Stimulated activated CD8-positive, alpha-beta memory T cell treated with anti-CD3 and anti-CD28 coated beads, Interleukin-7, amount 100 ng/mL, for 4 hours (primary cell): ENCODE data around the gene EPHB4.
"Not testable (repeated sequence)": the region's sequence is repeated elsewhere in the genome, so short reads cannot be mapped to it uniquely, and the experiment has no call there.

Source experiments
- DNase-seq, 2 donors: peaks; one replicate each; pipeline ENCODE4 v3.0.0-alpha.2; 2020; ENCODE audit warnings: low read depth in 2 of 2

EPHB4 gene

DNA sequence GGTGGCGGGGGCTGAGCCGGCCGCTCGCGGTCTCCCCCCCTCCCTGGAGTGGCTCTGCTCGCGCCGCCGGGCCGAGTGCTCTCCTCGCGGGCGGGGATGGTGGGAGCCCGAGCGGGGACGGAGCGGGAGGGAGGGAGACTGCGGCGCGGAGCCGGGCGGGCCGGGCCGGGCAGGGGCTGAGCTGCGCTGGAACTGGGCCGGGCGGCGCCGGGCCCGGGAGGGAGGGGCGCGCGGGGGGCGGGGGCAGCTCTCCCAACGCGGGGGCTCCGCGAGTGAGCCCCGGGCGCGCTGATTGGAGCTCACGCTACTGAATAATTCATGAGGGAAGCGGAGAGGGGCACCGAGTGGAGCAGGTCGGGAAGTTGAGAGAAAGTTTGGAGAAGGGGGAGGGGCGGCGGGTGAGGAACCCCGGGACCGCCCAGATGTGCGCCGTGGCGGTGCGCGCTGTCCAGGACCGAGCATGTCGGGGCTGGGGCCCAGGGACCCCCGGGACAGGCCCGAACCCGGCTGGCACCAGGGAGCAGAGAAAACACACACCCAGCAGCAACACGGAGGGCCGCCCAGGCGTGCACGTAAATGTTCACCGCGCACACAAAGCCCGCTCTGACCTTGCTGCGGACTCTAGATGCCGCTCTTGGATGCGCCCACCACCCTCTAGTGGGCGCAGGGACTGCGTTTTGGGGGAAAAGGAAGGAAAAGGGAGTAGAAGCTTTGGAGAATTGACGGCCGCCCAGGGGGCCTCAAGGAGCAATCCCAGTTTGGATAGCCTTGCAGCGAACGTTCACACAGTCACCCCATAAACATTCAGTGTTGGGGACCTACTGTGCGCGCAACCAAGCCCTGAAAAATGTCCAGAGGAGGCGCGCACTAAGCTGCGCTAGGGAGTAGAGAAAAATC is at the start of gene EPHB4:
Gene EPHB4 (minus strand): TSS at position 194 of the 897 bp plus-strand sequence. CDS start 493 bp downstream, outside the sequence.
- no peak for DNase-seq

DNA sequence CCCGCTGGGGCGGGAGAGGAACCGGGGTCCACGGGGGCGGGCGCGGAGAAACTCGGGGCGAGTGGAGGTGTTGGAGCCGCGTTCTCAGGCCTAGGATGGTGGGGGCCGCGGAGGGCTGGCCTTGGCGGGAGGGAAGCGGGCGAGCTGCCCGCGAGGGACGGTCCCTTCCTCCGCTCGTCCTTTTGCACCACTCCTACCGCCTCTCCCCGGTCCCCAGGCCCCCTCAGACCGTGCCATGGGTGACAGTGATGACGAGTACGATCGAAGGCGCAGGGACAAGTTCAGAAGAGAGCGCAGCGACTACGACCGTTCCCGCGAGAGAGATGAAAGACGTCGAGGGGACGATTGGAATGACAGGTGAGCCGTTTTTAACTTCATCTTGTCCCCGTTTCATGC is 48.0 kb upstream of the EPHB4 start:
- DNase-seq, result no peak

DNA sequence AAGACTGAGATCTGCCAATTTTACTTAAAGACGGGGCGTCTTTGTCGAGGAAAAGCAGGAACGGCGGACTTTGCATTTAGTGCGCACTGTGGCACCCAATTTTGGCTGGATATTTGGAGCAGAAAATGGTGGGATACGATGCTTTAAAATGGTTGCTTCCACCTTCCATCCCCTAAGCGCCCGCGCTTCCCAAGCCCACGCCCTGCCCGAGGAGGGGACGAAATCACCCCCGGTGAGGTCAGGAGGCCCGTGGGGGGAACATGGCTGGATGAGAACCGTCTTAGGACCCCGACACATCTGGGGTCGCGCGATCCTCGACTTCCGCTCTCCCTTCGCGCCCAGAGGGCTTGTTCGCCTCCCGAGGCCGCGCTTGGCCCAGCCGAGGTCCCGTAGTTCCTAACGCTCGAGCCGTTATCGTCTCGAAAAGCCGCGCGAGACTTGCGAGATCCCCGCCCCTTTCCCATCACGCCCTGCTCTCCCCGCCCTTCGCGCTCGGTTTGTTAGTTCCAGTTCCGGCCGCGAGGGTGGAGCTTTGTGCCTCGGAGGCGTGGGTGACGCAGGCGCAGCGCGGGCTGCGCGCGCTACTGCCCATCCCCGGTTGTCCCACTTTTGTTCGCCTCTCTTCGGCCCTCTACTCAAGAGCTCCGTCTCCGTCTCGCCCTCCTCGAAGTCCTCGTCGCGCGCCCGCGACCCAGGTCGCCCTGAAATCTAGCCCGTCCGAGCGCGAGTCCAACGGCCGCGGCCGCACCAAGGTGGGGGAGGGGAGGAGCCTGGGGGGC is 47.4 kb upstream of the EPHB4 start, which contains the start of gene SRRT:
Gene SRRT (plus strand): TSS at position 527 of the 779 bp plus-strand sequence. CDS start 488 bp downstream, outside the sequence.
- DNase-seq, result peak; percentile 97 to 98

DNA sequence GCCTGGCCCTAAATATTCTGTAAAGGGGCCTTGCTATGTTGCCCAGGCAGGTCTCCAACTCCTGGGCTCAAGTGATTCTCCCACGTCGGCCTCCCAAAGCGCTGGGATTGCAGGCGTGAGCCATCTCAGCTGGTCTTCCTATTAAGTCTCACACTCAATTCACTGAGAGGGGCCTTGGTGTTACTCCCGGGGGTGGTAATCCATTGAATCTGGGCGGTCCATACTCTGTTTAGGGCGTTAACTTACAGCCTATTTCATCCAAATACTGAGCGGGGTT is 46.9 kb upstream of the EPHB4 start:
- no peak for DNase-seq

DNA sequence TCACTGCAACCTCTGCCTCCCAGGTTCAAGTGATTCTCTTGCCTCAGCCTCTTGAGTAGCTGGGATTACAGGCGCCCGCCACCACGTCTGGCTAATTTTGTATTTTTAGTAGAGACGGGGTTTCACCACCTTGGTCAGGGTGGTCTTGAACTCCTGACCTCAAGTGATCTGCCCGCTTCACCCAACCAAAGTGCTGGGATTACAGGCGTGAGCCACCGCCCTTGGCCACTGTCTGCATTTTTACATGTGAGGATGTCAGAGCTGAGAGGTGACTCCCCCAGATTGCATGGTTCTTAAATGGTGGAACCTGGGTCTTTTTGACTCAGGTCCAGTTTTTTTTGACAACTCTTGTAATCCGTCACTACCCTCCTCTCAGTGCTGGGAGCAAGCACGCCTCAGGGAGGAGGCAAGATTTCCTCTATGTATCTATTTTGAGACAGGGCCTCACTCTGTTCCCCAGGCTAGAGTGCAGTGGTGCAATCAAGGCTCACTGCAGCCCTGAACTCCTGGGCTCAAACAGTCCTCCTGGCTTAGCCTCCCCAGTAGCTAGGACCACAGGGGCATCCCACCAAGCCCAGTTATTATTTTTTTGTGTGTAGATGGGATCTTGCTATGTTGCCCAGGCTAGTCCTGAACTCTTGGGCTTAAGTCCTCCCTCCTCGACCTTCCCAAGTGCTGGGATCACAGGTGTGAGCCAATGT is 46.4 kb upstream of the EPHB4 start:
- DNase-seq, result no peak

DNA sequence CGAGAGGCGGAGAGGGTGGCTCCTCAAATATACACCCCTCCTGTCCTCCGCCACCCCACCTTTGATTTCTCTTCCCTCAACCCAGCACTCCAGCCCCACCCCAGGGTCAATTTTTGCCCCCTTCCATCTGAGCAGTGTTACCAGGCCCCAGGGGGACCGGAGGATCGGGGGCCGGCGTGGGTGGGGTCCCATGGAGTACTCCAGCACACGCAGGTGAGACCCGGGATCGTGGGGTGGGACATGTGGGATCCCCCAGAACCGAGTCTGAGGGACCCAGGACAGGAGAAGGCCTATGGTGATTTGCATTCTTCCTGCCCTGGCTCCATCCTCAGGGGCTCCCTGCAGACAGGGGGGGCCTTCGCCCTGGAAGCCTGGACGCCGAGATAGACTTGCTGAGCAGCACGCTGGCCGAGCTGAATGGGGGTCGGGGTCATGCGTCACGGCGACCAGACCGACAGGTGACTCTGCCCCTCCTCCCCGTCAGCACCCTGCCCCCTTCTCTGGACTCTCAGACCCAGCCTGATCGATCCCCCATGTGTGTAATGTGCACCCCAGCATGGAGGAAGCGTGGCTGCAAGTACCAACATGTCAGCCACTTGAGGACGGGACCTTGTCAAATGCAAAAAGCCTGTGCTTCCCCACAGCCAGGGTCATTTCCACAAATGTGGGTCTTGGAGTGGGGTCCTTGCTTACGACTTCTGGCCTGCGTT is 40.6 kb upstream of the EPHB4 start:
- no peak for DNase-seq

DNA sequence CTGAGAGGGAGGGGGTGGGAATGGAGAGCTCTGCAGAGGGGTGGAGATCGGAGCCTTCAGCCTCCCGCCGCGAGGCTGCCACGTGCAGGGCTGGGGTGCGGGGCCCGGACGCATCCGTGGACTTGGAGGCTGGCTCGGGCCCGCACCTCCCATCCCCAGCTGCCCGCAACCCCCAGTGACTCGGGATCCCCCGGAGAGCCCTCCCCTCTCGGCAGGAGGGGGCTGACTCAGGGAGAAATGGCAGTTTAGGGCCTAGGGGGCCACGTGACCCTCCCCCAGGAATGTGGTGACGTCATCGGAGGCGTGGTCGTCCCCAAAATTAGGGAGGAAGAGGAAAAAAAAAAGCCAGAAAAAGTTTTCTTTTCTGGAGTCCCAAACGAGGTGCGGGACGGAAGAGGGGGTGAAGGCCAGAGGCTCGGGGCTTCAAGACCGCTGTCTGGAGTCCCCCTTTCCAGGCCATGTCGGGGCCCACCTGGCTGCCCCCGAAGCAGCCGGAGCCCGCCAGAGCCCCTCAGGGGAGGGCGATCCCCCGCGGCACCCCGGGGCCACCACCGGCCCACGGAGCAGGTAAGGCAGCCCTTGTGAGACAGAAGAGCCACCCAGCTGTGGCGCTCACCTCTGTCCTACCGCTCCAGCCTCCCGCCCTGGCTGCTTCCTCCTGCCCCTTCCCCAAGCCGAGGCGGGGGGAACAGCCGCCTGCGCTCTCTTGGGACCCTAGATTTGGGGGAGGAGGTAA is 39.9 kb upstream of the EPHB4 start, which contains the start of gene TRIP6:
Gene TRIP6 (plus strand): TSS at position 348 of the 736 bp plus-strand sequence. CDS start 111 bp downstream, at position 459.
- peak; percentile 48 to 49 for DNase-seq

DNA sequence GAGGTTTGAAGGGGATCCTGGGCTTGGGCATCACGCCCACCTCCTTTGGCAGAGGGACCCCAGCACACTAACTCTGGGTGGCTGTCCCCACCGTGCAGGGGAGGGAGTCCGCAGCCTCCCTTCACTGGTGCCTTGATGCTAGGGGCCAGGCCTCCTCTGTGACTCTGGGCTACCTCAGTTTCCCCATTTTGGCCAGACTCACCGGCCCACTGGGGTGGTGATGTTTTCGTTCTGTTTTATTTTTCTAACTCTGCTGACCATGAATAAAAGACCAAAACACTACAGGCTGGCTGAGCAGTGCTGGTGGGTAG is 39.4 kb upstream of the EPHB4 start:
- DNase-seq, result no peak

DNA sequence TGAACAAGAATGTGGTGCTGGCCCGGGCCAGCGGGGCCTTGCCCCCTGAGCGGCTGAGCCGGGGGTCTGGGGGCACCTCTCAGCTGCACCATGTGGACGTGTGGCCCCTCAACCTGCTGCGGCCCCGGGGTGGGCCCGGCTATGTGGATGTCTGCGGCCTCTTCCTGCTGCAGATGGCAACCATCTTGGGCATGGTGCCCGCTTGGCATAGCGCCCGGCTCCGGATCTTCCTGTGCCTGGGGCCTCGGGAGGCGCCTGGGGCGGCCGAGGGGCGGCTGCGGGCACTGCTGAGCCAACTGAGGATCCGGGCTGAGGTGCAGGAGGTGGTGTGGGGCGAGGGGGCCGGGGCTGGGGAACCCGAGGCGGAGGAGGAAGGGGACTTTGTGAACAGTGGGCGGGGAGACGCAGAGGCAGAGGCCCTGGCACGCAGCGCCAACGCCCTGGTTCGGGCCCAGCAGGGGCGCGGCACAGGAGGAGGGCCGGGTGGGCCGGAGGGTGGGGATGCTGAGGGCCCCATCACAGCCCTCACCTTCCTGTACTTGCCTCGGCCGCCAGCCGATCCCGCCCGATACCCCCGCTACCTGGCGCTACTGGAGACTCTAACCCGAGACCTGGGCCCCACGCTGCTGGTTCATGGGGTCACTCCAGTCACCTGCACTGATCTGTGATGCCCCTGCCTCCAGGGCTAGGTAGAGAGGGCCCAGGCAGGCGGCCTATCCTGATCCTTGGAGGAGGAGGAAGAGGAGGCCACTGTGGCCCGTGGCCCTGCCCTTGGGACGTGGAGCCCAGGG is 38.8 kb upstream of the EPHB4 start:
- DNase-seq, result no peak

DNA sequence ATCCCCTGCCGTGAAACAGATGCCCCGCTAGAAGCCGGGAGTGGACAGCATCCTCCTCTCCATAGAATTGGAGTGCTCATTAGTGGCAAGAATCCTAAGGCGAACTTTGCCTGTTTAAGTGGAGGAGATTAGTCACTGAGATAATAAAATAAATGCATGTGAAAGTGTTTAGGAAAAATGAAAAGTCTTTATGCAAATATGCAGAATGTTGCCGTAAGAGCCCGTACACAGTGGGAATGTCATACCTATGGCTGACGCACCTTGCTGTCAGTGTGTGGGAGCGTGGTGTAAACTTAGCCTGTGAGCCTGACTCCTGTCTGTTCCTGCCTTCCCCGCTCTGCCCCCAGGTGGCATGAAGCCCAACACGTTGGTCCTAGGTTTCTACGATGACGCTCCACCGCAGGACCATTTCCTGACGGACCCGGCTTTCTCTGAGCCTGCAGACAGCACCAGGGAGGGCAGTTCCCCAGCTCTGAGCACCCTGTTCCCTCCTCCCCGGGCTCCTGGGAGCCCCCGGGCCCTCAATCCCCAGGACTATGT is 38.1 kb upstream of the EPHB4 start:
- no peak for DNase-seq

DNA sequence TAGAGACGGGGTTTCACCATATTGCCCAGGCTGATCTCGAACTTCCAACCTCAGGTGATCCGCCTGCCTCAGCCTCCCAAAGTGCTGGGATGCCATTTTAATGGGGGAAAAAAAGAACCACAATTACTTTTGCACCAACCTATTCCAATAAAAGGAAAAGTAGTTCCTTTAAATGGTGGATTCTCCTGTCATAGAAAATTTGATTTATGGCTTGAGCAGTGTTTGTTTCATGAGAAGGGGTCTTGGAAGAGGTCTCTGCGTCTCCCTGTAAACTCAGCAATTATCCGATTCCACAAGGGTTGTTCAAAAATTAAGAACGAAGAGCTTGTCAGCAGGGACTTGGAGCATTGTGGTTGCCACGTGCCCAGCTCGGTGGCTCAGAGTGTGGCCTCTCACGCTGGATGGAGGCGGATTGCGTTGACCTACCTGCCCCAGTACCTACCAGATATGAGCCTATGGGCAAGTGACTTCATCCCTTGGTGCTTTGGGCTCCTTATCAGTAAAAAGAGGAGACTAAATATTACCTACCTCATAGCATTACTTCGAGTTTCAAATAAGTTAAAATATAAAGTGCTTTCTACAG is 37.0 kb upstream of the EPHB4 start:
- DNase-seq, result no peak

DNA sequence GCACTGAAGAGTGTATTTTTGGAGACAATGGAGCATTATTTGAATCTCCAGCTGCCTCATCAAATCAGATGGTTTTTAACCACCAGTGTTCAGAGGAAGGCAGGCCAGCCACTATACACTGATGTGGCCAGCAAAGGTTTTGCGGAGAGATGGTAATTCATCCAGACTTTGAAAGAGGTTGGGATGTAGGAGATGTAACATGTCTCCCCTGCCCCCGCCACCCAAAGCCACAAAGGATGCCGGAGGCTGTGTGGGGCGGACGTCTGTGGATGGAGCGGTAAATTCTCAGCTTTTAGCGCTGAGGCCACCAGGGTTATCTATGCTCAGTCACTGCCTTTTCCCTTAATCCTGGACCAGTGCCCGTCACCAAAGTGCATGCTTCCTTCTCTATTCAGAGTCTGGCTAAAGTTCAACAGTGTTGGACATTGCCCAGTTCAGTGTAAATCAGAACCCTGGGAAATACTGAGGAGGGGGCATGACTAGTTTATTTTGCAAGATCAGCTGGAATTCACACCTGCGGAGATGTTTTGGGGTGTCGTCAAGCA is 36.2 kb upstream of the EPHB4 start:
- no peak for DNase-seq

DNA sequence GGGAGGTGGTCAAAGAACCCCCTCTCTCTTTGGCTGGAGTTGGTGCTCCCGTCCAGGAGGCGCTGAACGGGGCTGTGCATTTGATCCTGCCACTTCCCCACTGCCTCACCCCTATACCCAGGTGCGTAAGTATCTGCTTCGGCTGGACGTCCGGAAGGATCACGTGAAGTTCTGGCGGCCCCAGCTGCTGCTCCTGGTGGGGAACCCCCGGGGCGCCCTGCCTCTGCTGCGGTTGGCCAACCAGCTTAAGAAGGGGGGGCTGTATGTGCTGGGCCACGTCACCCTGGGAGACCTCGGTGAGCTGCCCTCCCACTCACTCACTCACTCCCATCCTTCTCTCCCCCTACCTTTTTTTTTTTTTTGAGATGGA is 34.3 kb upstream of the EPHB4 start:
- no peak for DNase-seq

DNA sequence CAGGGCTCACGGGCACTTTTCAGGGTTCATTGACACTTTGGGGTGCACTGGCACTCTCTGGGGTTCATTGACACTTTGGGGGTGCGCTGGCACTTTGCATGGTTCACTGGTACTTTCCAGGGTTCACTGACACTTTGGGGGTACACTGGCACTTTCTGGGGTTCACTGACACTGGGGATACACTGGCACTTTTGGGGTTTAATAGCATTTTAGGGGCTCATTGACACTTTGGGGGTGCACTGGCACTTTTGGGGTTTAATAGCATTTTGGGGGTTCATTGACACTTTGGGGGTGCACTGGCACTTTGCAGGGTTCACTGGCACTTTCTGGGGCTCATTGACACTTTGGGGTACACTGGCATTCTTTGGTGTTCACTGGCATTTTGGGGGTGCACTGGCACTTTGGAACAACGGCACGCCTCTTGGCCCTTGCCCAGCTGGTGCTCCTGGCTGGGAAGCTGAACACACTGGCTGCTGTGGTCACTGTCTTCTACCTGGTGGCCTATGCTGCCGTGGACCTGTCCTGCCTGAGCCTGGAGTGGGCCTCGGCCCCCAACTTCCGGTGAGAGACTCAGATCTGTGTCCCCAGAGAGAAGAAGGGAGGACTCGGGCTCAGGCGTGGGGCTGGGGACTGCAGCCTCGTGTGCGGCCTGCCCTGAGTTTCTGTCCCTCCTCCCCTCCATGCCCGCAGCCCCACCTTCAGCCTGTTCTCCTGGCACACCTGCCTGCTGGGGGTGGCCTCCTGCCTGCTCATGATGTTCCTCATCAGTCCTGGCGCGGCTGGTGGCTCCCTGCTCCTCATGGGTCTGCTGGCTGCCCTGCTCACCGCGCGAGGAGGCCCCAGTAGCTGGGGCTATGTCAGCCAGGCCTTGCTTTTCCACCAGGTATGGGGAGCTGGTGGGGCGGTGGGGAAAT is 33.6 kb upstream of the EPHB4 start:
- no peak for DNase-seq

DNA sequence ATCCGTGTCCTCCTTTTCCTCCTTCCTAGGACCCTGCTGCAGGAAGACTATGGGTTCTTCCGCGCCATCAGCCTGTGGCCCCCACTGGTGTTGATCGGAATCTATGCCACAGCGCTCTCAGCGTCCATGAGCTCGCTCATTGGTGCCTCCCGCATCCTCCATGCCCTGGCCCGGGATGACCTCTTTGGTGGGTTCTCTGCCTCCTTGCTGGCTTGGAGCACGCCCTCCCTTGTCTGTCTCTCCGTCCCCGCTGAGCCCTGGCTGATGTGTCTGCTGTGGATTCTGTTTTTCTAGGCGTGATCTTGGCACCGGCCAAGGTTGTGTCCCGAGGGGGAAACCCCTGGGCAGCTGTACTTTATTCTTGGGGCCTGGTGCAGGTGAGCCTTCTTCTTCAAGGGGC is 32.5 kb upstream of the EPHB4 start:
- DNase-seq, result no peak

DNA sequence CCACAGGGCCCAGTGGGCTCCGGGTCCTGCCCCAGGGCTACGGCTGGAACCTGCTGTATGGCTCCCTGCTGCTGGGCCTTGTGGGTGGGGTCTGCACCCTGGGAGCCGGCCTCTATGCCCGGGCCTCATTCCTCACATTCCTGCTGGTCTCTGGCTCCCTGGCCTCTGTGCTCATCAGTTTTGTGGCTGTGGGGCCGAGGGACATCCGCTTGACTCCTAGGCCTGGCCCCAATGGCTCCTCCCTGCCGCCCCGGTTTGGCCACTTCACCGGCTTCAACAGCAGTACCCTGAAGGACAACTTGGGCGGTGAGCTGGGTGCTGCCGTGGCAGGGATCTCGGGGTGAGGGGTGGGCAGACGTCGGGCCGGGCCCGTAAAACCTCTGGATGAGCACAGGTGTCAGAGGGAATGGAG is 29.6 kb upstream of the EPHB4 start:
- no peak for DNase-seq

DNA sequence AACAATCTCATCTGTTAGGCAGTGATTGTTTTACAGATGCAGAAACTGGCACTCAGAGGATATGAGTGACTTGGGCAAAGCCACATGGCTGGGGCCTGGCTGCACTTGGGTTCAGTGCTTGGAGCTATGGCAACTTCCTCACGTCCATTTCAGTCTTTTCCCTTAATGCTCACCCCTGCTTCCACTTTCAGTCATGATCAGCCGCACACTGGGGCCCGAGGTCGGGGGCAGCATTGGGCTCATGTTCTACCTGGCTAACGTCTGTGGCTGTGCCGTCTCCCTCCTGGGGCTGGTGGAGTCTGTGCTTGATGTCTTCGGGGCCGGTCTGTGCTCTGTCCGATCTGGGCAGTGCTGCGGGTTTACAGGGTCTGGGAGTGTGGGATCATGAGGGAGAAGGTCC is 28.2 kb upstream of the EPHB4 start:
- no peak for DNase-seq

DNA sequence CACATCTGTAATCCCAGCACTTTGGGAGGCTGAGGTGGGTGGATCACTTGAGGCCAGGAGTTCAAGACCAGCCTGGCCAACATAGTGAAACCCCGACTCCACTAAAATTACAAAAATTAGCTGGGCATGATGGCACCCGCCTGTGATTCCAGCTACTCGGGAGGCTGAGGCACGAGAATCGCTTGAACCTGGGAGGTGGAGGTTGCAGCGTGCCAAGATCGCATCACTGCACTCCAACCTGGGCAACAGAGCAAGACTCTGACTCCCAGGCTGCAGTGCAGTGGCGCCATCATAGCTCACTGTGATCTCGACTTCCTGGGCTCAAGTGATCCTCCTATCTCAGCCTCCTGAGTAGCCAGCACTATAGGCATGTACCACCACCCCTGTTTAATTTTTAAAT is 27.6 kb upstream of the EPHB4 start:
- DNase-seq, result not testable (repeated sequence)
